Adipose tissue (tissue), 3 donors: ENCODE data around the gene F2R. TPM values are rescaled to one million over a fixed set of nuclear protein-coding genes. Genes with fewer than 3 reads are reported as not detected.
A peak's percentile ranks its signal among the peaks of the same experiment; 100 is the strongest.
"Not testable (repeated sequence)": the region's sequence is repeated elsewhere in the genome, so short reads cannot be mapped to it uniquely, and the experiment has no call there.

Experiments
- H3K27ac ChIP-seq: one replicate; pipeline ENCODE4 v1.5.1; 2013; ENCODE audit warnings: low read depth, low read length
- WGBS, 3 donors: extraction: QIAGEN DNeasy Blood & Tissue Kit; methylation state at CpG; one replicate each; pipeline ENCODE4 v1.1.7; 2013; 5-methylcytosine and 5-hydroxymethylcytosine counted together
- polyA plus RNA-seq, 3 donors: library from polyadenylated mRNA; stranded (reverse); fragments of 200-250 nt; gene quantifications; one replicate each; pipeline ENCODE4 v1.2.3, GENCODE V29; 2013
- donor health status: healthy with polysubstance abuse.
- donor health status: Bipolar disorder and iron deficiency.
- donor health status: healthy.

The F2R gene
- polyA plus RNA-seq, 3 donors = 1.5 to 3.4 (median 1.7) TPM

- 76 to 90% (median 86%) methylated on average over 5 of the region's 5 CpGs for WGBS, 3 donors
- H3K27ac ChIP-seq = no peak overlapping the region
Observed at GRCh38 chr5:76737846-76738245, 21.9 kb downstream of the F2R start.

GRCh38 chr5:76741506-76741905, 25.6 kb downstream of the F2R start:
- WGBS, 3 donors = 95 to 97% (median 96%) methylated on average over 4 of the region's 4 CpGs

GRCh38 chr5:76742583-76742982, 26.7 kb downstream of the F2R start:
- WGBS, 3 donors = 79 to 88% (median 85%) methylated on average over 4 of the region's 4 CpGs
- H3K27ac ChIP-seq = no peak overlapping the region

More at GRCh38 chr5:76741506-76741905, 25.6 kb downstream of the F2R start:
- not testable (repeated sequence) for H3K27ac ChIP-seq

GRCh38 chr5:76744632-76745031, 28.7 kb downstream of the F2R start:
- H3K27ac ChIP-seq = no peak overlapping the region
- WGBS, 3 donors = 60 to 79% (median 78%) methylated on average over 2 of the region's 2 CpGs

GRCh38 chr5:76745670-76746069, 29.7 kb downstream of the F2R start:
- WGBS, 3 donors = 67 to 83% (median 79%) methylated on average over 3 of the region's 3 CpGs
- H3K27ac ChIP-seq = no peak overlapping the region

- no peak overlapping the region for H3K27ac ChIP-seq
- WGBS, 3 donors = 74 to 91% (median 83%) methylated on average over 2 of the region's 2 CpGs
Observed at GRCh38 chr5:76746677-76747076, 30.8 kb downstream of the F2R start.

GRCh38 chr5:76747706-76748105, 31.8 kb downstream of the F2R start:
- WGBS, 3 donors = 80 to 88% (median 81%) methylated on average over 13 of the region's 13 CpGs

GRCh38 chr5:76751291-76751690, 35.4 kb downstream of the F2R start:
- no peak overlapping the region for H3K27ac ChIP-seq
- 85 to 94% (median 92%) methylated on average over 5 of the region's 5 CpGs for WGBS, 3 donors

More at GRCh38 chr5:76747706-76748105, 31.8 kb downstream of the F2R start:
- no peak overlapping the region for H3K27ac ChIP-seq

GRCh38 chr5:76754668-76755078, 38.7 kb downstream of the F2R start:
- WGBS, 3 donors = 75 to 81% (median 78%) methylated on average over 3 of the region's 3 CpGs

GRCh38 chr5:76755779-76756637, 40.1 kb downstream of the F2R start:
- H3K27ac ChIP-seq = no peak overlapping the region
- 86 to 90% (median 88%) methylated on average over 11 of the region's 11 CpGs for WGBS, 3 donors

More at GRCh38 chr5:76754668-76755078, 38.7 kb downstream of the F2R start:
- H3K27ac ChIP-seq = no peak overlapping the region

- H3K27ac ChIP-seq = no peak overlapping the region
- 95 to 97% (median 97%) methylated on average over 4 of the region's 4 CpGs for WGBS, 3 donors
Observed at GRCh38 chr5:76757049-76757448, 41.1 kb downstream of the F2R start.

- WGBS, 3 donors = 80 to 85% (median 84%) methylated on average over 9 of the region's 9 CpGs
Observed at GRCh38 chr5:76761118-76761517, 45.2 kb downstream of the F2R start.

GRCh38 chr5:76762484-76762883, 46.6 kb downstream of the F2R start:
- WGBS, 3 donors = 74 to 91% (median 87%) methylated on average over 2 of the region's 2 CpGs
- H3K27ac ChIP-seq = no peak overlapping the region

More at GRCh38 chr5:76761118-76761517, 45.2 kb downstream of the F2R start:
- not testable (repeated sequence) for H3K27ac ChIP-seq

- no peak overlapping the region for H3K27ac ChIP-seq
Observed at GRCh38 chr5:76763136-76763535, 47.2 kb downstream of the F2R start.

GRCh38 chr5:76764374-76764773, 48.4 kb downstream of the F2R start:
- no peak overlapping the region for H3K27ac ChIP-seq
- 44 to 77% (median 70%) methylated on average over 3 of the region's 3 CpGs for WGBS, 3 donors

GRCh38 chr5:76765249-76765648, 49.3 kb downstream of the F2R start:
- 47 to 69% (median 60%) methylated on average over 3 of the region's 3 CpGs for WGBS, 3 donors
- no peak overlapping the region for H3K27ac ChIP-seq

- WGBS, 3 donors = 91 to 100% (median 92%) methylated on average over 2 of the region's 2 CpGs
- no peak overlapping the region for H3K27ac ChIP-seq
Observed at GRCh38 chr5:76766746-76767145, 50.8 kb downstream of the F2R start.

GRCh38 chr5:76771041-76771440, 55.1 kb downstream of the F2R start:
- not testable (repeated sequence) for H3K27ac ChIP-seq
- WGBS, 3 donors = 90 to 97% (median 95%) methylated on average over 14 of the region's 14 CpGs

GRCh38 chr5:76771705-76772405, 55.9 kb downstream of the F2R start:
- WGBS, 3 donors = 54 to 55% (median 54%) methylated on average over 3 of the region's 3 CpGs
- peak overlapping the region; percentile 9 for H3K27ac ChIP-seq
